ENCODE results near the gene AGPAT2. TPM values are rescaled to one million over a fixed set of nuclear protein-coding genes. Genes with fewer than 3 reads are reported as not detected.
"Not testable (repeated sequence)": the region's sequence is repeated elsewhere in the genome, so short reads cannot be mapped to it uniquely, and the experiment has no call there.

The AGPAT2 gene
- total RNA-seq, 2 donors from 2014 or later = 50.2 to 66.8 TPM

- no peak for ATAC-seq (ENCODE audit: insufficient number of reproducible peaks, low FRiP score, low read depth)
- H3K27ac ChIP-seq = no peak overlapping the region
- peaks cover 9 to 10% of the 10 kb centered on the region in 2 donors for H3K4me1 ChIP-seq (ENCODE audit: control insufficient read depth in 1 of 2, low read depth in 2 of 2)
- no peak overlapping the region for H3K4me3 ChIP-seq
- DNase-seq (ENCODE audit: low spot score) = no peak
- TF ChIP-seq CTCF (IDR thresholded peaks at IDR 0.05) = no peak
- no peaks in the 10 kb centered on the region for H3K27me3 ChIP-seq (replicated peaks; ENCODE audit: insufficient read depth)
- H3K9me3 ChIP-seq = no peaks in the 10 kb centered on the region
- H3K36me3 ChIP-seq = no peaks in the 10 kb centered on the region
Measured at GRCh38 chr9:136640171-136641111, 46.8 kb downstream of the AGPAT2 start.

- no peak for TF ChIP-seq CTCF (IDR thresholded peaks at IDR 0.05)
- Histone ChIP-seq H3K4me3 (no peak overlapping the region), H3K27me3 (replicated peaks; ENCODE audit: insufficient read depth) (no peaks in the 10 kb centered on the region), H3K4me1 (ENCODE audit: control insufficient read depth in 1 of 2, low read depth in 2 of 2) (no peaks in the 10 kb centered on the region), H3K9me3 (no peaks in the 10 kb centered on the region), H3K27ac (no peak overlapping the region), H3K36me3 (no peaks in the 10 kb centered on the region)
- ATAC-seq (ENCODE audit: insufficient number of reproducible peaks, low FRiP score, low read depth) (no peak), DNase-seq (ENCODE audit: low spot score) (no peak)
Measured at GRCh38 chr9:136634904-136635303, 52.4 kb downstream of the AGPAT2 start.

- not testable (repeated sequence) for ATAC-seq (ENCODE audit: insufficient number of reproducible peaks, low FRiP score, low read depth); H3K27me3 ChIP-seq (replicated peaks; ENCODE audit: insufficient read depth); H3K36me3 ChIP-seq; H3K9me3 ChIP-seq; H3K27ac ChIP-seq; H3K4me1 ChIP-seq (ENCODE audit: control insufficient read depth in 1 of 2, low read depth in 2 of 2); H3K4me3 ChIP-seq; DNase-seq (ENCODE audit: low spot score)
Measured at GRCh38 chr9:136632491-136633106, 54.7 kb downstream of the AGPAT2 start.

GRCh38 chr9:136632072-136632471 lies 55.2 kb downstream of the AGPAT2 start:
- not testable (repeated sequence) for H3K4me3 ChIP-seq; H3K27me3 ChIP-seq (replicated peaks; ENCODE audit: insufficient read depth); H3K27ac ChIP-seq; H3K9me3 ChIP-seq; H3K36me3 ChIP-seq; H3K4me1 ChIP-seq (ENCODE audit: control insufficient read depth in 1 of 2, low read depth in 2 of 2); ATAC-seq (ENCODE audit: insufficient number of reproducible peaks, low FRiP score, low read depth); DNase-seq (ENCODE audit: low spot score)

- H3K4me1 ChIP-seq (ENCODE audit: control insufficient read depth in 1 of 2, low read depth in 2 of 2) = peaks cover 0 to 9% of the 10 kb centered on the region in 2 donors
Measured at GRCh38 chr9:136631038-136632000, 55.9 kb downstream of the AGPAT2 start.

More at GRCh38 chr9:136631038-136632000, 55.9 kb downstream of the AGPAT2 start:
- H3K9me3 ChIP-seq = no peaks in the 10 kb centered on the region
- H3K27ac ChIP-seq = no peak overlapping the region
- TF ChIP-seq CTCF (IDR thresholded peaks at IDR 0.05) = peak; percentile 83
- no peak for DNase-seq (ENCODE audit: low spot score)
- H3K27me3 ChIP-seq (replicated peaks; ENCODE audit: insufficient read depth) = no peaks in the 10 kb centered on the region
- H3K36me3 ChIP-seq = no peaks in the 10 kb centered on the region
- peak; percentile 48 for ATAC-seq (ENCODE audit: insufficient number of reproducible peaks, low FRiP score, low read depth)
- no peak overlapping the region for H3K4me3 ChIP-seq

Measured in thoracic aorta (tissue), 2 donors.